HuH-7.5 (cell line): ENCODE measurements around the gene FOXRED1.
A peak's percentile ranks its signal among the peaks of the same experiment; 100 is the strongest.
"Not testable (repeated sequence)": the region's sequence is repeated elsewhere in the genome, so short reads cannot be mapped to it uniquely, and the experiment has no call there.

Source experiments
- DNase-seq: peaks from one replicate; pipeline ENCODE4 v3.0.0; 2011; ENCODE audit warnings: low spot score

The FOXRED1 gene

DNA sequence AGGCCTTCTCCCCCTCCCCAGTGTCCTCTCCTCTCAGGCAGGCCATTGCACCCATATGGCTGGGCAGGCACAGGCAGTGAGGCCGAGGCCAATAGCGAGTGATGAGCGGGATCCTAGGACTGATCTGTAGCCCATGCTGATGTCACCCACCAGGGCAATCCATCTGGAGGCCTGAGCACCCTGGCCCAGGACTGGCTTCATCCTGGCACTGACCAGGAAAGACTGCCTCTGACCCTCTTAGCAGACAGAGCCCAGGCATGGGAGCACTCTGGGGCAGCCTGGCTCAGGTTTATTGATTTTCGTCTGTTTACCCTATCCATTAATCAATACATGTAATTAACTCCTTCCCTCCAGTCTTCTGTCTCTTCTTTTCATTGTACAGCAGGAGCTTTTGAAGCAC lies 8.8 kb downstream of the FOXRED1 start:
- peak; percentile 45 for DNase-seq

DNA sequence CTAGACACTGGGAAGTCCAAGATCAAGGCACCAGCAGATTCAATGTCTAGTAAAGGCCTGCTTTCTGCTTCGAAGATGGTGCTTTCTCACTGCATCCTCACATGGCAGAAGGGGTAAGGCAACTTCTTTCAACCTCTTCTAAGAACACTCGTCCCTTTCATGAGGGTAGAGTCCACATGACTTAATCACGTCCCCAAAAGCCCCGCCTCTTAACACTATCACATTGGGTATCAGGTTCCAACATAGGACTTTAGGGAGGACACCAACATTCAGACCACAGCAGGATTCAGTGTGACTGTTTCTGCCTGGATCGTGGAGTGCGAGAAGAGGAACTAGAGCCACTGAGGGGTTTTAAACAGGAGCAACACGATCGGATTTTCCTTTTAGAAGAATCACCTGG lies 10.2 kb downstream of the FOXRED1 start:
- DNase-seq = no peak

DNA sequence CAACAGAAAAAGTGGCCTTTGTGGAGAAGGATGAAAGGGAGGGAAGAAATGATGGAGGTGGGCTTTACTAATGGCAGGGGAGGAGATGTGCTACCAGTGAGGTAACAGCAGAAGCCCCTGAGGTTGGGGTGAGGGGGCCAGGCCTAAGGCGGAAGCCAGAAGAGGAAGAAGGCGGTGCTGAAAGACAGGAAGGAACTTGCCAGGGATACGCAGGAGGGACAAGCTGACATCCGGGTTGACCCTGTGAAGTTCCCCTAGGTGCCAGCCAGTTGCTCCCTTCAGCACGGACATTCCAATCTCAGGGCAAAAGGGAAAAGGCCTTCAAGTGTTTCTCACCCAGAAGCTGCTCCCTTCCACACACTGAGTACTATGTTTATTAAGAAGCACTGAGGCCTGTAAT lies 11.6 kb downstream of the FOXRED1 start:
- no peak for DNase-seq

DNA sequence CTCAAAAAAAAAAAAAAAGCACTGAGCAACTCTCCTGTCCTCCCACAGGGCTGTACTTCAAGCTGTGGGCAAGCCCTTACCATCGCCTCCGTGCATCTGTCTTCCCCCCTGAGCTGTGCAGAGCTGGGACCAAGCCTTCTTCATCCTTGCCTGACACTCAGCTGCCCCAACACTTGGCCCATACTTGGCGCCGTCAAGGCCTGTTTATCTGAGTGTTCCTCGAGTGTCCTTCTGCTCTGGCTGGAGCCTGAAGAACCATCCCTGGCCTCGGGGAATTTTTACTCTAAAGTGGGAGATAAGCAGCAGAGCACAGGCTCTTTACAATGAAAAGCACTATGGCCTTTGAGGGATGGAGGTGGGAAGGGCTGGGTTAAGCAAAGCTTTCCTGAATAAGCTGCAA lies 12.3 kb downstream of the FOXRED1 start:
- no peak for DNase-seq

DNA sequence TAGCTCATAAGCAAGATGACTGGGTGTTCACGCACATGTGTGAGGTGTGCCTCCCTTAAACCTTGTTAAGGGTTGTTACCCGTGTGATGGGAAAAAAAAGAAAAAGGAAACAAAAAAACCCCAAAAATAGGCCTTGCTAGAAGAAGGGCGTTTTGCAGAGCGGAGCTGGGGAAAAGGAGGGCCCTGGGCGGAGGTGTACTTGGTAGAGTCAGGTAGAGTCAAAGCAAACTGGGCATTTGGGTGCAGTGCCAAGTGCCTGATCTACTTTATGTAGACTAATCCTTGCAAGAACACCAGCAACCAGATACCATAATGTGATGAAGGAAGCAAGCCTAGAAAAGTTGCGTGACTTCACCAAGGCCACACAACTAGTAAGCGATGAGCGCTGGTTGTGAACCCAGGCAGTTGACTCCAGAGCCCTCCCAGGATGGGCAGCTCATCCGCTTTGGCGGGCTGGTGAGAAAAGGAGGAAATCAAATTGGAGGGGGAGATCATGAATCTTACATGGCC lies 12.8 kb downstream of the FOXRED1 start:
- no peak for DNase-seq

DNA sequence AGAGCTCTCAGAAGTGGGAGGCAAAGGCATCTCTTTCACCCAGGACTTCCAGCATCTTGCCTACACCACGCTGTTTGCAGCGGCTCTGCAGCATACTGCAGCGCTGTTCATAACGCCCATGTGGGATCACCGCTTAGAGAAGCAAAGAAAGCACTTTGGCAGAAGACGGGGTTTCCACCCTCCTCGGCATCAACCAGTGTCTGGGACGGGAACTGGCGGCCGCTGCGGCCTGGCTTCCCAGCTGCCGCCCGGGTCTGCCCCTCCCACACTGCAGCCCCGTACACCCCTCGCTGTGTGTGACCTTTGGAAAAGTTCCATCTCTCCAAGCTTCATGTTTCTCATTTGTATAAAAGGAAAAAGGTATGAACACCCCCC lies 13.4 kb downstream of the FOXRED1 start:
- peak; percentile 39 for DNase-seq

DNA sequence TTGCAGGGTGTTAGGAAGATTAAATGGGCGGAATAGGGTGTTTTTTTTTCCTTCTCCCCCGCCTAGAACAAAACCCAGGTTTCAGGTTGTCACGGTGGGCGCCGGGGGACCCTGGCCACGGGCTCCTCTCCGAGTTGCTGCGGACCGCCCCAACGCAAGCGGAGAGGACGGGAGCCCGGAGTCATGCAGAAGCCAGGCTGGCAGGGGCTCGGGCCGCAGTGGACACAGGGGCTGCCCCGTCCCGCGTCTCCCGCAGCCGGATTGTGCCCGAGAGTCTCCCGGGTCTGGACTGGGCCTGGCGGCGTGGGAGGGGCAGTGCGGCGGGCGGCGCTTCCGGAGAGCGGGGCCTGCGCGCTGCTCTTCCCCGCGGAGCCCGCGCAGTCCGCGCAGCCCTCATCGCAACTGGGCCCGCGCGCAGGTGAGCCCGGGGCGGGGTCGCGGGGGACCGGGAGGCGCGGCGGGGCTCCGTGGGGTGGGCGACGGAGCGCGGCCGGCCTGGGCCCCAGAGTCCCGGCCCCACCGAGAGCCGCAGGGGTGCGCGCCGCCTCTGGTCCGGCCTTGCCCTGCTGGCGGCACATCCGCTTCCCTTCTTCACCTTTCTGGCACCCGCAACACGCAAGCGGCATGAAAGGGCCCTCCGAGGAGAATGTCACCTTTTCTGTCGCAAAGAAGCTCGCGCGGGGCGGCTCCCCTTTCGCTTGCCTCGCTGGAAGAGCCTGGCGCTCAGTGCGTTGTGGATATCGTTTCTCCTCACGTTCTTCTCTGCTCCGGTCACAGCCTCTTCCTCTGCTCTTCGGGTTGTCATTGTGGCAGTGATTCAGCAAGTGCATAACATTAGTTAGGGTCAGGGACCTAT lies 14.0 kb downstream of the FOXRED1 start, which contains the start of gene TIRAP:
Gene TIRAP (plus strand): TSS at position 358 of the 856 bp plus-strand sequence. CDS start 7,802 bp downstream, outside the sequence.
- DNase-seq = peak; percentile 64

DNA sequence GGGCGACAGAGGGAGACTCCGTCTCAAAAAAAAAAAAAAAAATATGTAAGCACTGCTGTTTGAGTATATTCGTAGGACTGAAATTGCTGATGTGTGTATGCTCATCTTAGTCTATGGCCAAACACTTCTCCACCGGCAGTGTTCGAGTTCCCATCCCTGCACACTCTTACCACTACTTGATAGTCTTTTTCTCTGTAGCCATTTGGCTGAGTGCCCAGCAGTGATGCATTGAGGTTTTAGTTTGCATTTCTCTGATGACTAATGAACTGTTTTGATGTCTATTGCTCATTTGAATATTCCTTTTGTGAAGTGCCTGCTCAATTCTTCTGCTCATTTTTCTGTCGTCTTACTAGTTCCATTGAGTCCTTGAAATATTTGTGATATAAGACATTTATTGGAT lies 15.9 kb downstream of the FOXRED1 start:
- no peak for DNase-seq

DNA sequence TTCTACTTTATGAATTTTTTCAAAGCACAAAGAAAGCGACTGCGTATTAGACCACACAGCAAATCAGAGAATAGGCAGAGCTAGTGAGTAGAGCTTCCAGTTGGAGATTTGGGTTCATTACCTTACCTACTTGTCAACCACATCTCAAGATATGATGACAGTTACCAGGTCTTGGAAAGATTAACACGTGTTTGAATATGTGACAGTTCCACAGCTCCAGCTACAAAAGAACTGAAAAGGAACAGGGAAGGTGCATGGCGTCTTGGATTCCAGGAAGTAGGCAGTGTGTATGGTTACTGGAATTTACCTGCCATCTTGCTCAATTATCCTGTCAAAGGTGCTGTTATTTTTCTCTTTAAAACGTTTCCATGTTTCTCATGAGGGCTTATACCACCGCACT lies 19.3 kb downstream of the FOXRED1 start:
- DNase-seq = no peak

DNA sequence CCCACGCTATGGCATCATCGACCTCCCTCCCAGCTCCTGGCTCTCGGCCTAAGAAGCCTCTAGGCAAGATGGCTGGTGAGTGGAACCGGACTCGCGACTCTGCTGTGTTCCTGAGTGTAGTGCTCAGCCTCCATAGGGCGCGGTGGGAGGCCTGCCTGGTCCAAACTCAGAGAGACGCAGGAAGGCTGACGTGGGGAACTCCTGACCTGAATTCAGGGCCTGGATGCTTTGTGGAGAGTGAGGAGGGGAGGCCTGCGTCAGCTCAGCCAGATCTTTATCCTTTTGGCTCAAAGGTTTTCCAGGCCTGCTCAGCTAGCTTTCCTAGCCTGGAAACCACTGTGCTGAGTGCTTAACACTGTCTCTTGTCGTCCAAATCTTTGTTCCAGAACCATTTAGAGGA lies 21.9 kb downstream of the FOXRED1 start:
- DNase-seq = no peak

DNA sequence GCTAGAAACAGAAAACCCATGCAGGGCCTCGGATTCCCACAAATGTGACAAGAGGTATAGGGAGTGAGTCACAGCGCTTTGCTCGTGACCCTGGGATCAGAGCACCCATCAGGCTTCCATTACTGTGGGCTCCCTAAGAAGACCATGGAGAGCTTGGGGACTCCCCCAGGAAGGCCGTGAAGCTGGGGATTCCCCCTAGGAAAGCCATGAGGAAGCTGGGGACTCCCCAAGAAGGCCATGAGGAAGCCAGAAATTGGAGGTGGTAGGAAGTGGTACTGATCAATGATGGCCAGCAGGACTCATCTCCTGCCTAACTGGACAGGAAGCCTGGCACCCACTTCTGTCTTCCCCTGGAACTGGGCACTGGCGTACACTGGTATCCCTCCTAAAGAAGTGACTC lies 24.8 kb downstream of the FOXRED1 start:
- no peak for DNase-seq

DNA sequence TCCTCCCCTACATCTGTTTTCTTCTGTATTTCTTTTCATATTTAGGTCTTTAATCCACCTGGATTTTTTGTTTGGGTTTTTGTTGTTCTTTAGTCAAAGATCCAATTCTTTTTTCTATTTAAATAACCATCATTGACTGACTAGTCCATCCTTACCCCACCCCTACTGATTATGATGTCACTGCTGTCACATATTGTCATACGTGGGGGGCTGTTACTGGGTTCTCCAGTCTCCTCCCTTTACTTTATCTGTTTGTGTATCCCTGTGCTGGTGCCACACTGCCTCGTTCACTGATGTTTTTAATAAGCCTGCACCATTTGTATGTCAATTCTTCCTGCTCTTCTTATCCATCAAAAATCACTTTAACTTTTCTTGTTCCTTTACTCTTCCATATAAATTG lies 28.1 kb downstream of the FOXRED1 start:
- DNase-seq = no peak

DNA sequence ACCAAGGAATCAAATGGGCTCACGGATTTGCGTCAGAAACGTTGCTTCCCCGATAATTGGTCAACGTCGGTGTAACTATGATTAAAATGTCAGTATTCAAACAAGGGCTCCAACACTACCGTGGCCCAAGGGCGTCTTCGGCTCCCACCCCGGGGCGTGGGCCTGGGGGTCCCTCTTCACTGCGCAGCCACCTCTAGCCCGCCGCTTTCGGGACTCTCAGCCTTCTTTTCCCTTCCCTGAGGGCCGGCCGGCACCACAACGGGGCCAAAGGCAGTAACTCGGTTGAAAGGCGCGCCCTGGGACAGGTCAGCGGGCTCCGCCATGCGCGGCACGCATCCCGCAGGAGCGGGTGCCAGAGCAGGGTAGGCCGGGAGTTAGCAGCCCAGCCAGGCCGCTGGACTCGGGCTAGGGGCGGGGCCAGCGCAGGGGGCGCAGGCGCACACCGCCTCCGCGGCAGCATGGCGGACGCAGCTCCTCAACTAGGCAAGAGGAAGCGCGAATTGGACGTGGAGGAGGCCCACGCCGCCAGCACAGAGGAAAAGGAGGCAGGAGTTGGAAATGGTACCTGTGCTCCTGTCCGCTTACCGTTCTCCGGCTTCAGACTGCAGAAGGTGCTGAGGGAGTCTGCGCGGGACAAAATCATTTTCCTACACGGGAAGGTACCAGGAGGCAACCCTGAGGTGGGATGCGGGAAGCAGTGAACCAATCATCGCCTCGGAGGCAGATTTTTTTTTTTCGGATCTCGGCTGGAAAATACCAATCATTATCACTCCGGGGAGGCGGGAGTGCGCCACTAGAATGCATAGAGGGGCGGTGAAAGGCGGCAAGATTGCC lies 34.9 kb downstream of the FOXRED1 start, which contains the start of gene DCPS:
Gene DCPS (plus strand): TSS at position 438 of the 834 bp plus-strand sequence. CDS start 21 bp downstream, at position 459.
- peak; percentile 86 for DNase-seq

DNA sequence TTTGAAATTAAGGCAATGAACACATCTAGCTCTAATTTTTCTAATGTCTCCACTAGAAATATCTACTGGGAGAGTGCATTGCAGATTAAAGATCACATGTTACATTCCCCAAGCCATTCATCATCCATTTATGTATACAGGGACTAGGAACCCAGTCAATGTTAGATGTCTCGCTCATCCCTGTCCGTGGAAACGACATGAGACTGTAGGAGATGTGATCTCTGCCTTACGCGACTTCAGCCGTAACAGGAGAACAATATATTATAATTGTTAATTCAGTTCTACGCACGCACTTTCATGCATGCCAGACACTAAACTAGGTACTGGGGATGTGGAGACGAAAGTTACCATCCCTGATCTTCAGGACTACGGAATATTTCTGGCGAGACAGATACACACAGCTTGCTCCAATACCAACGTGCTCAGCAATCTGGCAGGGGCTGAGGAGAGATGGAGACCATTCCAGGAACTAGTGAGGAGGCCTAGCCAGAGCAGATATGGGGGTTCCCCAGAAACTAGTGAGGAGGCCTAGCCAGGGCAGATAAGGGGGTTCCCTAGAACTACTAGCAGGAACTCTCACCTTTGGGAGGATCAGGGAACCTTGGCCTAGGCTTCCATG lies 35.6 kb downstream of the FOXRED1 start:
- DNase-seq = no peak

DNA sequence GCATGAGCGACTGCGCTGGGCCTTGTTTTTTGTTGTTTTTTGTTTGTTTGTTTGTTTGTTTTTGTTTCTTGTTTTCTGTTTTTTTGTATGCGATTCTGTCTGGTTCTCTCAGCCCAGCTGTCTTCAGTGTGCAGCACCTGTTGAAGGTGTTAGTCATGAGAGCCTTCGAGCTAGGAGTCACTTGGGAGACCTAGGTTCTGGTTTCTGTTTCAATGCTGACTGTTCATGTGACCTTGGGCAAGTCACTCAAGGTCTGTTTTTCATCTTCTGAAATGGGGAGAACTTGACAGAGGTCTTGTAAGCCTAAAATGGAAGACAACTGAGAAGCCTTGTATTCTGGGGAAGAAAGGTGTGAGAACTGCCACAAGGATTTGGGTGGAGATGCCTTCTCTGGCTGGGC lies 36.7 kb downstream of the FOXRED1 start:
- DNase-seq = no peak

DNA sequence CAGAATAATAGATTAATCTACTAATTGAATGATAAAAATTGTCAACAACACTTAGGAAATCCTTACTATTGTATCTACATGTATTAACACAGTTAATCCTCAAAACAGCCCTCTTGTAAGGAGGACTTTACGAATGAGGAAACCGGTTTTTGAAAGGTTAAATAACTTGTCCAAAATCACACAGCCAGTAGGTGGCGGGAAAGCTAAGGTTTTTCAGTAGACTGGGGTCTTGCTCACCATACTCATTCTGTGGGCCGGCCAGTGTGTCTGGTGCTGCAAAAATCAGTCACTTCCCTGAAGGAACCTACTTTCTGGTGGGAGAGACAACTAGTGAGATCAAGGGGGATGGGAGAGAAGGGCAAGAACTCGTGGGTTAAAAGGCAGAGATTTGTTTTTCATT lies 38.8 kb downstream of the FOXRED1 start:
- DNase-seq = no peak

DNA sequence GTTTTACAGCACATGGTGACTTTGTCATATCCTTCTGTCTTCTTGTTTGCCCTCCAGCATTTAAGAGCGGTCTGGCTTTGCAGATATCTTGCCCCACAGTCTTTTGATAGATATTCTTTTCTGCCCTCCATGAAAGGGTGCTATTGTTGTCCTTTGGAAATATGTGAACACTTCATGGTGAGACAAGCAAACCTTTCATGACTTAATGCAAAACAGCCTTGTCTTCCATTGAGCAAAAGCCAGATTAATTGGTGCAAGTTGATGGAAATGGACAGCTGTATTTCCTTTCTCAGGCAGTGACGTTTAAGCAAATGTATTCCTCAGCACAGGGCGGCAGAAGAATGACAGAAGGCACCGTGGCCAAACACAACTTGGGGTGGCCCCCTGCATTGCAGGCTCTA lies 39.3 kb downstream of the FOXRED1 start:
- DNase-seq = no peak

DNA sequence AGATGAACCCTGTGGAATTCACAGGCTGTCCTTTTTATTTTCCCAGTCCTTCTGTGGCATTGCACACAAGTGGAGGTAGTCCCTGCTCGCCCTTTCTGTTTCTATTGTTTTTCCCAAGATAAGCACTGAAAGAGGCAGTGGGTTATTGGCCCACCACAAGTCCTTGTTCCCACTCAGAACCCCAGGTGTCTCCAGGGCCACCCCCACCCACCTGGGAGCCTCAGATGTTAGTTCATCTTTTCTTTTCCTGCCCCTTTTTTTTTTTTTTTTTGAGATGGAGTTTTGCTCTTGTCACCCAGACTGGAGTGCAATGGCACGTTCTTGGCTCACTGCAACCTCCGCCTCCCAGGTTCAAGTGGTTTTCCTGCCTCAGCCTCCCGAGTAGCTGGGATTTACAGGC lies 39.8 kb downstream of the FOXRED1 start:
- DNase-seq = not testable (repeated sequence)

DNA sequence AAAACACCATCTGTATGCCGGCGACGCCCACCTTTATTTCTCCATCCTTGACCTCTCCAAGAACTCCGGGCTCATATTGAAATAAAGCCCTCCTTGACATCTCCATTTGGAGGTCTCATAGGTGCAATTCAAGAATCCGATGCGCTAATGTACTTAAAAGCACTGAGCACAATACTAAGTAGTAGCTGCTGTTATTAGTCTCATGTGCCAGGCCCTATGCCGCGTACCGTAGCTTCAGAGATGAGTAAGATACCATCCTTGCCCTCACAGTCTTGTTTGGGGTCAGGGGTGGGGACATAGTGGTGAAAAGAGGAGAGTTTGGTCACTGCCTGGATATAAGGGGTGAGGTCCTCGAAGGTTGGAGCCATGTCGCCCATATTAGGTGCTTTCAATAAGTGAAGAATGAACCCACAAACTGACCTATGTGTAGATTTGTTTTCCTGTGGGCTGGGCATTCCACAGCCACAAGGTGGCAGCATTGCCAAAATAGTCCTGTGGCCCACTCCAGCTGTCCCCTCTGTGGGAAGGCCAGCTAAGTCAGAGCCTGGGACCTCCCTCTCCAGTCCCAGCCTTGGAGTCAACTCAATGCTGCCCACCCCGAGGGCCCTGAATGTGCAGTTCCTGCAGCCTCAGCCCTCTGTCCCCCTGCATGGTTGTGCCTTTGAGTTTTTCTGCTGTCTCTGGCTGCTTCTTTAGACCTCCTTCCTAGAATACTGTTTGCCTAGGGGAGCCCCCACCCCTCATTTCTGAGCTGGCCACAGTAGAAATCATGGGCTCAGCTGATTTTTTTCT lies 41.4 kb downstream of the FOXRED1 start:
- peak; percentile 62 for DNase-seq

DNA sequence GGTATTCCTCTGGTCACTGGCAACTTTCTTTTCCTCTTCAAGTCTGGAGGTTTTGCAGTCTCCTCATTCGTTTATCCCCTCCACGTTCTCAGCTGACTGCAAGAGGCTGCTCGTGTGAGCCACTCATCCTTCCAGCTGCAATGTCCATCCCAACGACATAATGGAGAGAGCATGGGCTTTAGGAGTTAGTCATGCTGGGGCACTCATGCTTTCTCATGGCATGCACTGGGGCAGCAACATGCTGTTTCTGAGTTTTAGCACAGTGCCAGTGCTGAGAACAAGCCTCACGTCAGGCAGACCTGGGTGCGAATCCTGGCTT lies 42.0 kb downstream of the FOXRED1 start:
- DNase-seq = no peak

DNA sequence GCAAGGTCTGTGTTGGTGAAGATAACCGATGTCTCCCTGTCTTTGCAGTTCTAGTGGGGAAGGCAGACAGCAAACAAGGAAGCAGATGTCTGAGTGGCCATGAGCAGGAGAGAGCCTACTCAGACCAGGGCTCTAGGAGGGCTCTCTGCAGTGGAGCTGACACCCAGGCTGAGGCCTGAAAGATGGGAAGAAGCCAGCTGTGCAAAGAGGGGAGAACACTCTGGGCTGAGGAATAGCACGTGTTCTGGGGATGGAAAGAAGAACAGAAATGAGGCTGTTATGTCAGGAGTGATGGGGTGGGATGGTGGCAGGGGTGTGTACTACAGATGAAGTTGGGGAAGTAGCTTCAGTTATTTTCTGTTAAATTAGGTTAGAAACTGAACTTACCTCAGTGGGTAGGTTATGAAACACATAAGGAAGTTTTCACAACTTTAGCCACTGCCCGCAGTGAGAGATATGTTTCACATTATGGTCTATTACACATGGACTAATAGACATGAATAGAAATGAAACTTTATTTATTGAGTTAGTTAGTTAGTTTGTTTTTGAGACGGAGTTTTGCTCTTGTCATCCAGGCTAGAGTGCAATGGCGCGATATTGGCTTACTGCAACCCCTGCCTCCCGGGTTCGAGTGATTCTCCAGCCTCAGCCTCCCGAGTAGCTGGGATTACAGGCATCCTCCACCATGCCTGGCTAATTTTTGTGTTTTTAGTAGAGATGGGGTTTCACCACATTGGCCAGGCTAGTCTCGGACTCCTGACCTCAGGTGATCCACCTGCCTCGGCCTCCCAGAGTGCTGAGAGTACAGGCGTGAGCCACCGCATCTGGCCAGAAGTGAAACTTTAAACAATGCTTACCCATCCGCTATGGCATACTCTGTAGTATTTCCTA lies 42.7 kb downstream of the FOXRED1 start:
- no peak for DNase-seq
